ENCODE measurements around the gene CARMIL1.

Gene CARMIL1

GRCh38 chr6:25454136-25454535 is 175.0 kb downstream of the CARMIL1 start:
- ChIA-PET POLR2A (no interaction called here), CTCF (interaction anchor here (1.2 to 1.7 kb wide), 3 partner anchors 33 to 189 kb away, joined by 3 to 5 read pairs (median 3); no protein-coding TSS in a partner anchor)
- no peak for DNase-seq (ENCODE audit: low read depth, low spot score)
- no peak for TF ChIP-seq CTCF (IDR thresholded peaks at IDR 0.05; ENCODE audit: insufficient read depth, low read length, missing control alignments)
- H3K4me3 ChIP-seq (ENCODE audit: low read depth, low read length) = no peak overlapping the region

GRCh38 chr6:25456249-25457040 is 177.3 kb downstream of the CARMIL1 start:
- H3K4me3 ChIP-seq (ENCODE audit: low read depth, low read length) = no peak overlapping the region
- POLR2A ChIA-PET = no interaction called here
- DNase-seq (ENCODE audit: low read depth, low spot score) = no peak
- no peak for TF ChIP-seq CTCF (IDR thresholded peaks at IDR 0.05; ENCODE audit: insufficient read depth, low read length, missing control alignments)
- CTCF ChIA-PET = no interaction called here

- CTCF ChIA-PET = no interaction called here
Observed at GRCh38 chr6:25457516-25457915, 178.3 kb downstream of the CARMIL1 start.

GRCh38 chr6:25458485-25458884 is 179.3 kb downstream of the CARMIL1 start:
- POLR2A ChIA-PET = no interaction called here
- no peak overlapping the region for H3K4me3 ChIP-seq (ENCODE audit: low read depth, low read length)
- CTCF ChIA-PET = no interaction called here
- TF ChIP-seq CTCF (IDR thresholded peaks at IDR 0.05; ENCODE audit: insufficient read depth, low read length, missing control alignments) = no peak
- DNase-seq (ENCODE audit: low read depth, low spot score) = no peak

More at GRCh38 chr6:25457516-25457915, 178.3 kb downstream of the CARMIL1 start:
- H3K4me3 ChIP-seq (ENCODE audit: low read depth, low read length) = no peak overlapping the region
- POLR2A ChIA-PET = no interaction called here
- DNase-seq (ENCODE audit: low read depth, low spot score) = no peak
- no peak for TF ChIP-seq CTCF (IDR thresholded peaks at IDR 0.05; ENCODE audit: insufficient read depth, low read length, missing control alignments)

- CTCF ChIA-PET = no interaction called here
- TF ChIP-seq CTCF (IDR thresholded peaks at IDR 0.05; ENCODE audit: insufficient read depth, low read length, missing control alignments) = no peak
Observed at GRCh38 chr6:25462235-25462897, 183.2 kb downstream of the CARMIL1 start.

GRCh38 chr6:25463441-25463840 is 184.3 kb downstream of the CARMIL1 start:
- ChIA-PET POLR2A (no interaction called here), CTCF (no interaction called here)
- TF ChIP-seq CTCF (IDR thresholded peaks at IDR 0.05; ENCODE audit: insufficient read depth, low read length, missing control alignments) = no peak
- H3K4me3 ChIP-seq (ENCODE audit: low read depth, low read length) = no peak overlapping the region
- DNase-seq (ENCODE audit: low read depth, low spot score) = no peak

More at GRCh38 chr6:25462235-25462897, 183.2 kb downstream of the CARMIL1 start:
- DNase-seq (ENCODE audit: low read depth, low spot score) = no peak
- POLR2A ChIA-PET = no interaction called here
- no peak overlapping the region for H3K4me3 ChIP-seq (ENCODE audit: low read depth, low read length)

Data from AG04449 (cell line).